GM20431 (cell line): ENCODE results near the gene ZNF497.
"Not testable (repeated sequence)": the region's sequence is repeated elsewhere in the genome, so short reads cannot be mapped to it uniquely, and the experiment has no call there.

Experiments
- in situ Hi-C: fragments of 300-500 bp; cut with MseI, MboI; formaldehyde crosslinking; loops from one replicate; pipeline ENCODE4 v1.15.0; 2020; ENCODE audit warnings: low sequenced_read_pairs; ENCODE audit not compliant: unreplicated experiment

ZNF497 gene

GRCh38 chr19:58395220-58395978, 32.8 kb upstream of the ZNF497 start, which contains the start of gene RNF225:
Gene RNF225, plus strand, starts transcription at chr19:58395656. Its CDS starts 434 bp downstream, at chr19:58396090.
- in situ Hi-C loops = no loop called here

DNA sequence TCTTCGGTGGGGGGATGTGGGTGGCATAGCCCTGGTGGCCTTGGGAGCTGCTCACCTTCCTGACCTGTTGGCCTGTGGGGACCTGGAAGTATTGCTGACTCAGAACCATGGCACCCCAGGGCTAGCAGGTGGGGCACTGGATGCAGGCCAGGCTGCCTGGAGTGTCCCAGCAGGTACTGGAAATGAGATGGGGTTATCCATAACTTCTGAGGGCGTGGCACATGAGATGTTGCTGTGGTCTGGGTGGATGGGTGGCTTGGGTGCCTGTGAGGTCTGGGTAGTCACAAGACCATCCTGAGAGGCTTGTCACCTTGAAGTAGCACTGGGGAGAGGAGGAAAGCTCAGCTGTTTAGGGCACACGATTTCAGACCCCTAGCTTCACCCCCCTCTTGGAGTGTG, 32.3 kb upstream of the ZNF497 start:
- in situ Hi-C loops = no loop called here

DNA sequence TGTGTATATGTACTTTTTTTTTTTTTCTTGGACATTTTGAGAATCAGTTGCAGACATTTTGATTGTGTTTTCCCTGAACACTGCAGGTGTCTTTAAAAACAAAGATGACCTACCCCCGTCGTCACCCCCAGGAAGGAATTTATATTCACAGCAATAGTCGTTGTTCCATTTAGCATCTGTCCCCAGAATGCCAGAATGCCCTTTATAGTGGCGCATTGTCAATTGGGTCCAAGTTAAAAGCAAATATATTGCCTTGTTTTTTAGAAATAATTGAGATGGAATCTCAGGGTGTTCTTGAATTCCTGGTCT, 31.1 kb upstream of the ZNF497 start:
- in situ Hi-C loops = no loop called here

DNA sequence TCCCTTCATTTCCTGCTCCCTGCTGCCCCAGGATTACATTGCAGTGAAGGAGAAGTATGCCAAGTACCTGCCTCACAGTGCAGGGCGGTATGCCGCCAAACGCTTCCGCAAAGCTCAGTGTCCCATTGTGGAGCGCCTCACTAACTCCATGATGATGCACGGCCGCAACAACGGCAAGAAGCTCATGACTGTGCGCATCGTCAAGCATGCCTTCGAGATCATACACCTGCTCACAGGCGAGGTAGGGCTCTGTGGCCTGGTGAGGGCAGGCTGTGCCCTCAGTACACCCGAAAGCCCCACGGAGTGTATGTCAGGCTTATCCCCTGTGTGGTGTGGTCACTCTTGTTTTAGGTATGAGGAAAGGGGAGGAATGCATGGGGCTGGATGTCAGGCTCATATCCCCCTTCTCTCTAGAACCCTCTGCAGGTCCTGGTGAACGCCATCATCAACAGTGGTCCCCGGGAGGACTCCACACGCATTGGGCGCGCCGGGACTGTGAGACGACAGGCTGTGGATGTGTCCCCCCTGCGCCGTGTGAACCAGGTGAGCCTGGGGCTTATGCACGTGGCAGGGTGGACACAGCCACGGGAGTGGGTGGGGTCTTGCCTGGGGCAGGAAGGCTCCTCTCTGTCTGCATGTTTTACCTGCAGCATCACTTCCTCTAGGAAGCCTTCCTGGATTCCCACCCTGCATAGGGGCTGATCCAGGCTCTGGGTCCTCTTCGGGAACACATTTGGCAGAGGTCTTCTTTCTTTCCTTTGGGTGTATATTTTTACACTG, 30.6 kb upstream of the ZNF497 start:
- in situ Hi-C loops = no loop called here

GRCh38 chr19:58388175-58388526, 25.6 kb upstream of the ZNF497 start:
- in situ Hi-C loops = no loop called here

- in situ Hi-C loops = no loop called here
Observed at GRCh38 chr19:58387338-58388174, 25.0 kb upstream of the ZNF497 start.

DNA sequence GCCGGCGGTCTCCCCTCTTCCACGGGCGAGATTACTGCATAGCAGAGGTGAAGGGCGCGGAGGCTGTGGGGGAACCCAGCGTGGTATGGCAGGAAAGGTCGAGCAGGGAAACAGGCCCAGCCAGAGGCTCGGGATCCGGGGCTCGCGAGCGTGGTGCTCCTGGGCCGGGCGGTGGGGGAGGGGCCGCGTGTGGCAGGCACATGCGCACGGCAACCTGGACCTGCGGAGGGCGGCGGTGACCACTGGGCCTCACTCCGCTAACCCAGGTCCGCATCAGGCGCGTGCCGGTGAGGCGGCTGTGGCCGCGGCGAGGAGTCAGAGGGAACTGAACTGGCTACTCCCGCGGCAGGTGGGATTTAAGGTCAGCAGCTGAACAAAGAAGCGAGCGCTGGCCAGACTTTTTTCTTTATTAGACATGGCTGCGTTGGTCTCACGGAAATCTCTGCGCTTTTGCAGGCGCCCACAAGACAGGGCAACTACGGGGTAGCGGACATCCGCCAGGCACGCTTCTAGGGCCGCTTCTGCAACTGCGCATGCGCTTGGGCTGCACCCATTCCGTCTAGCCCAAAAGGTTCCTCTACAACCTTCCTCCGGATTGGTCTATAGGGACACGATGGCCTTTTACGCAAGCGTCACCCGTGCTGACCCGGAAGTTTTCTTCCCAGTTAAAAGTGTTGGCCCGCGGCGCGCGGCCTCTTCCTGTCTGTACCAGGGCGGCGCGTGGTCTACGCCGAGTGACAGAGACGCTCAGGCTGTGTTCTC, 24.2 kb upstream of the ZNF497 start, which contains the start of gene RPS5:
TSS of gene RPS5 (plus strand) at position 694 of the 762 bp plus-strand sequence. CDS start 869 bp downstream, outside the sequence.
- in situ Hi-C loops = no loop called here

DNA sequence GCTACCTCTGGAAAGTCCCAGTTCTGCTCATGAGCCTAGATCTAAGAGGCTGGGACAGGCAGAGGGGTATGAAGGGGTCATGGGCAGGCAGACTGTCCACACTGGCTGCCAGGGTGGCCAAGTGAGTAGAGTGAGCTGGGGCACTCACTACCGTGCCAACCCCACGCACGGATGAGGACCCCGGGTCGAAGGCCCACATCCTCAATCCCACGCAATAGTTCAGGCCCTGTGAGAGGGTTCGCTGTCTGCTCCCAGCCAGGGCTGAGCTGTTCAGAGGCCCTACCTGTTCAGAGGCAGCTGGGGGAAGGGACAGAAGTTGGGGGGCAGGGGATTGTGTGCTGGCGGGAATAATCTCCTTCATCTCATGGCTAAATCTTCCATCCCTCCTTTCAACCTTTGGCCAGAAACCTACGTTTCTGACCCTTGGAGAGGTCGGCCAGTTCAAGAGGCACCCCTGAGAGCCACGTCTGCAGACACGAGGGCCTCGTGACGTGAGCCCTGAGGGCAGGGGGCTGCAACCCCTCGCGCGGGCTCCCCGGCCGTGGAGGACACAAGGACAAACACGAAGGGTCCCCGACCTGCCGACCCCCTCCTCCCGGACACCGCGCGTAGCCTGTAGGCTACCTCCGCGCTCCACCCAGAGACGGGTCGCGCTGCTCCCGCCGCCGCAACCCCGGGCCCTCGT, 23.5 kb upstream of the ZNF497 start:
- in situ Hi-C loops = no loop called here

GRCh38 chr19:58385313-58385890, 22.9 kb upstream of the ZNF497 start:
- in situ Hi-C loops = no loop called here

- in situ Hi-C loops = no loop called here
Observed at GRCh38 chr19:58382997-58383603, 20.5 kb upstream of the ZNF497 start.

DNA sequence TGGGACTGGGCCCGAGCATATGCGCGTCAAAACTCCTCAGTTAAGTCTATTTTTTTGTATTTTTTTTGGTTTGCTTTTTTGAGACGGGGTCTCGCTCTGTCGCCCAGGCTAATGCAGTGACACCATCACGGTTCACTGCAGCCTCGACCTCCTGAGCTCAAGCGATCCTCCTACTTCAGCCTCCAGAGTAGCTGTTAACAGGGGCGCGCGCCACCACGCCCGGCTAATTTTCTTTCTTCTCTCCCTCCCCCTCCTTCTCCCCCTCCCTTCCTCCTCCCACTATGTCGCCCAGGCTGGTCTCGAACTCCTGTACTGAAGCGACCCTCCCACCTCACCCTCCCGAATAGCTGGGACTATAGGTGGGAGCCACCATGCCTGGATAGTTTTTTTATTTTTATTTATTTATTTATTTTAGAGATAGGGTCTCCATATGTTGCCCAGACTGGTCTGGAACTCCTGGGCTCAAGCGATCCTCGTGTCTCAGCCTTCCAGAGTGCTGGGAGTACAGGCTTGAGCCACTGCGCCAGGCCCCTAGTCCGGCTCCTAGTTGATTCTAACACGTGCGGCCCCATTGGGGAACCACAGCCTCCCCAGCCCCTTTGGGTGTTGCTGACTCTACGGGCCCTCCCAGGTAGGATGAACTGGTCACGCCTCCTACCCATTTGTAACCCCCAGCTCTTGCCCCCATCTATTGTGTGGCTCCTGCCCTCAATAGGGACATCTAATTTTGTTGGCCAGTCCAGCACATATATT, 19.1 kb upstream of the ZNF497 start:
- in situ Hi-C loops = no loop called here

- in situ Hi-C loops = no loop called here
Observed at GRCh38 chr19:58380662-58381459, 18.3 kb upstream of the ZNF497 start, which contains the start of gene ZNF837. Gene ZNF837, minus strand, starts transcription at chr19:58381030. Its CDS starts 11,698 bp downstream, at chr19:58369332.

DNA sequence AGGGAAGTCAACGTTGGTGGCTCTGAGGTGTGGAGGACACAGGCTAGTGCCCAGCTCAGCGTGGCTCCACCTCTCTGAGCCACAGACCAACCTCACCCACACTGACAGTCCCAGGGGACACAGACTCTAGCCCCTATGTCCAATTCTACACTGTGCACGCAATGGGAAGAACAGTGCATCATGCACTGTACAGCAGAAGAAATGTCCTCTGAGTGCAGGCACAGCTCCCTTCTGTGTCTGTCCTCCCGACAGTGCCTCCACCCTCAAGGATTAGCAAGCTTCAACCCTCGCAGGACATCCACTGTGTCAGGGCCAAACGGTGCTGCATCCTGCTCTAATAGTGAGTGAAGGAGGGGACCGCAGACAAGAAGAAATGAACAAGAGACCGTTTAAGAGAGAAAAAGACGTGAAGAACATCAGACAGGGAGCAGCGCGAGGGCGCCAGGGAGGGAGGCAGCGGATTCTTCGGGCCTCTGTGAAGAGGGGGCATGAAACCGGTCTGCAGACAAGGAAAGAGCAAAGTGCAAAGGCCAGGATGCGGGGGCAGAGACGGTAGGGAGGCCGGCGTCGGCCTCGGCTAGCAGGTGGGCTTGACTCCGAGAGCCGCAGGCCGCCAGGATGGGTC, 17.6 kb upstream of the ZNF497 start:
- in situ Hi-C loops = no loop called here

- in situ Hi-C loops = no loop called here
Observed at GRCh38 chr19:58379246-58379645, 16.7 kb upstream of the ZNF497 start.

DNA sequence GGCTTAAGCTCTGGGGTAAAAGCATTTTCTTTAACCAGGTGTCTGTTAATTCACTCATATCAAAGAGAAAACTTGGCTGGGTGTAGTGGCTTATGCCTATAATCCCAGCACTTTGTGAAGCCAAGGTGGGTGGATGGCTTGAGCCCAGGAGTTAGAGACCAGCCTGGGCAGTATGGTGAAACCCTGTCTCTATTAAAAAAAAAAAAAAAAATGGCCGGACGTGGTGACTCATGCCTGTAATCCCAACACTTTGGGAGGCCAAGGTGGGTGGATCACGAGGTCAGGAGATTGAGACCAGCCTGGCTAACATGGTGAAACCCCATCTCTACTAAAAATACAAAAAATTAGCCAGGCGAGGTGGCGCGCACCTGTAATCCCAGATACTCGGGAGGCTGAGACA, 14.2 kb upstream of the ZNF497 start:
- in situ Hi-C loops = not testable (repeated sequence)

- in situ Hi-C loops = no loop called here
Observed at GRCh38 chr19:58374200-58374599, 11.6 kb upstream of the ZNF497 start.
